Measurements from ENCODE around the gene CDC14A. TPM values are rescaled to one million over a fixed set of nuclear protein-coding genes. Genes with fewer than 3 reads are reported as not detected.

CDC14A gene
- total and polyA plus RNA-seq, 9 donors = 3.8 to 6.6 (median 4.6) TPM

DNA sequence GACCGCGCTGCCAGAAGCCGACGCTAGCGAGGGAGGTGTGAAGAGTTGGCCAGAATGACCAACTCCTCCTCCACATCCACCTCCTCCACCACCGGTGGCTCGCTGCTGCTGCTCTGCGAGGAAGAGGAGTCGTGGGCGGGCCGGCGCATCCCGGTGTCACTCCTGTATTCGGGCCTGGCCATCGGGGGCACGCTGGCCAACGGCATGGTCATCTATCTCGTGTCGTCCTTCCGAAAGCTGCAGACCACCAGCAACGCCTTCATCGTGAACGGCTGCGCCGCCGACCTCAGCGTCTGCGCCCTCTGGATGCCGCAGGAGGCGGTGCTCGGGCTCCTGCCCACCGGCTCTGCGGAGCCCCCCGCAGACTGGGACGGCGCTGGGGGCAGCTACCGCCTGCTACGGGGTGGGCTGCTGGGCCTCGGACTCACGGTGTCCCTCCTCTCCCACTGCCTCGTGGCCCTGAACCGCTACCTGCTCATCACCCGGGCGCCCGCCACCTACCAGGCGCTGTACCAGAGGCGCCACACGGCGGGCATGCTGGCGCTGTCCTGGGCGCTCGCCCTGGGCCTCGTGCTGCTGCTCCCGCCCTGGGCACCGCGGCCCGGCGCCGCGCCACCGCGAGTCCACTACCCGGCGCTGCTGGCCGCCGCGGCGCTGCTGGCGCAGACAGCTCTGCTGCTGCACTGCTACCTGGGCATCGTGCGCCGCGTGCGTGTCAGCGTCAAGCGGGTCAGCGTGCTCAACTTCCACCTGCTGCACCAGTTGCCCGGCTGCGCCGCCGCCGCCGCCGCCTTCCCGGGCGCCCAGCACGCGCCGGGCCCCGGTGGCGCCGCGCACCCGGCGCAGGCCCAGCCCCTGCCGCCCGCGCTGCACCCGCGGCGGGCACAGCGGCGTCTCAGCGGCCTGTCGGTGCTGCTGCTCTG is 186.9 kb downstream of the CDC14A start:
- no peaks in the 10 kb centered on the region for H3K36me3 ChIP-seq (ENCODE audit: control insufficient read depth, insufficient read depth, low read length)
- peaks cover 33% of the 10 kb centered on the region for H3K27me3 ChIP-seq (ENCODE audit: control insufficient read depth, insufficient read depth, low read length)

DNA sequence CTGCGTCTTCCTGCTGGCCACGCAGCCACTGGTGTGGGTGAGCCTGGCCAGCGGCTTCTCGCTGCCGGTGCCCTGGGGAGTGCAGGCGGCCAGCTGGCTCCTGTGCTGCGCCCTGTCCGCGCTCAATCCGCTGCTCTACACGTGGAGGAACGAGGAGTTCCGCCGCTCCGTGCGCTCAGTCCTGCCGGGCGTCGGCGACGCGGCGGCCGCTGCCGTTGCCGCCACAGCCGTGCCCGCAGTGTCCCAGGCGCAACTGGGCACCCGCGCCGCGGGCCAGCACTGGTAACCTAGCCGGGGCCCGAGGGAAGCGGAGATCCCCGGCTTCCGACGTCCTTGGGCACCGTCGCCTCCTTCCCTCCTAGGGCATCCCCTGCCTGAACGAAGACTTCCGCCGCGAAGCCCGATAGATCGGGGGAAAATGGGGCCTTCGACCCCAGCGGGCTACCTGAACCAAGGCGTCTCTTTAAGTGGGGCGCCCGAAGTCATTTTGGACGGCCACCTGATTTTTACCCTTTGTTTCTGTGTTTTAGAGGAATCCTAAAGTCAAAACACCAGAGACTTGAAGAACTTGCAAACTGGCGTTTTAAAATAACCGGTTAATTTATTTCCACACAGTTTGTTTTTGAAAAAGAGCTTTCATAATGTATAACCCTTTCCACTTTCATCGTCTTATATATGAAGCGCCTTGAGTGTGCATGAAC is 187.7 kb downstream of the CDC14A start:
- under 1% methylated on average over 49 of the region's 57 CpGs for WGBS (ENCODE audit: insufficient coverage)
- peak; percentile 37 for DNase-seq
- Histone ChIP-seq H3K27ac (ENCODE audit: low read length) (no peak overlapping the region), H3K9me3 (replicated peaks; ENCODE audit: control insufficient read depth, low read depth, low read length) (no peaks in the 10 kb centered on the region), H3K4me3 (ENCODE audit: low read length) (peak overlapping the region; percentile 36), H3K36me3 (ENCODE audit: control insufficient read depth, insufficient read depth, low read length) (no peaks in the 10 kb centered on the region), H3K27me3 (ENCODE audit: control insufficient read depth, insufficient read depth, low read length) (peaks cover 31% of the 10 kb centered on the region), H3K4me1 (ENCODE audit: control insufficient read depth, insufficient read depth, low read length) (peaks cover 15% of the 10 kb centered on the region)

More for the DNA sequence above, 186.9 kb downstream of the CDC14A start:
- peak; percentile 26 for DNase-seq
- Histone ChIP-seq H3K9me3 (replicated peaks; ENCODE audit: control insufficient read depth, low read depth, low read length) (no peaks in the 10 kb centered on the region), H3K4me1 (ENCODE audit: control insufficient read depth, insufficient read depth, low read length) (peaks cover 15% of the 10 kb centered on the region), H3K27ac (ENCODE audit: low read length) (no peak overlapping the region), H3K4me3 (ENCODE audit: low read length) (peak overlapping the region; percentile 37)
- under 1% methylated on average over 100 of the region's 105 CpGs for WGBS (ENCODE audit: insufficient coverage)

DNA sequence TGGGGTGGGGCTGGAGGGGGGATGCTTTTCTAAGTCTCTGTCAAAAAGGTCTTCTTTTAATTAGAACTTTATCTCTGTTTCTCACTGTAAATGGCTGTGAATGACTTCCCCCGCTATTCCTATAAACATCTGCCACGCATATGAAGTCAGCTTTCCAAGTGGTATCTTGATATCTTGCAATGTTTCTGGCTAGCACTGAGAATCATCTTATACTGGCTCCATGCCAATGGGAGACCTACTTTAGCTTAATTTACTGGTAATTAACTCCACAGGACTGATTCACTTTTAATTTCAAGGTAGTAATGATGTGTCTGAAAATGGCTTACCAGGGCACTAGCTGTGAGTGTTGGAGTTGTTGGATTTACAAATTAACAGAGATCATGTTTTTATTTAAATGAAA is 190.0 kb downstream of the CDC14A start:
- WGBS (ENCODE audit: insufficient coverage) = no CpG with 5 or more reads among the region's 2 CpGs
- Histone ChIP-seq H3K27ac (ENCODE audit: low read length) (no peak overlapping the region), H3K4me3 (ENCODE audit: low read length) (no peak overlapping the region), H3K9me3 (replicated peaks; ENCODE audit: control insufficient read depth, low read depth, low read length) (no peaks in the 10 kb centered on the region), H3K36me3 (ENCODE audit: control insufficient read depth, insufficient read depth, low read length) (no peaks in the 10 kb centered on the region), H3K4me1 (ENCODE audit: control insufficient read depth, insufficient read depth, low read length) (peaks cover 15% of the 10 kb centered on the region), H3K27me3 (ENCODE audit: control insufficient read depth, insufficient read depth, low read length) (peaks cover 29% of the 10 kb centered on the region)
- no peak for DNase-seq

- H3K4me1 ChIP-seq (ENCODE audit: control insufficient read depth, insufficient read depth, low read length) = peaks cover 9% of the 10 kb centered on the region
- DNase-seq = no peak
- H3K27me3 ChIP-seq (ENCODE audit: control insufficient read depth, insufficient read depth, low read length) = peaks cover 21% of the 10 kb centered on the region
- 83% methylated on average over 1 of the region's 2 CpGs for WGBS (ENCODE audit: insufficient coverage)
- no peak overlapping the region for H3K4me3 ChIP-seq (ENCODE audit: low read length)
- H3K9me3 ChIP-seq (replicated peaks; ENCODE audit: control insufficient read depth, low read depth, low read length) = no peaks in the 10 kb centered on the region
- H3K36me3 ChIP-seq (ENCODE audit: control insufficient read depth, insufficient read depth, low read length) = no peaks in the 10 kb centered on the region
- no peak overlapping the region for H3K27ac ChIP-seq (ENCODE audit: low read length)
Measured at GRCh38 chr1:100543640-100544039, 191.3 kb downstream of the CDC14A start.

DNA sequence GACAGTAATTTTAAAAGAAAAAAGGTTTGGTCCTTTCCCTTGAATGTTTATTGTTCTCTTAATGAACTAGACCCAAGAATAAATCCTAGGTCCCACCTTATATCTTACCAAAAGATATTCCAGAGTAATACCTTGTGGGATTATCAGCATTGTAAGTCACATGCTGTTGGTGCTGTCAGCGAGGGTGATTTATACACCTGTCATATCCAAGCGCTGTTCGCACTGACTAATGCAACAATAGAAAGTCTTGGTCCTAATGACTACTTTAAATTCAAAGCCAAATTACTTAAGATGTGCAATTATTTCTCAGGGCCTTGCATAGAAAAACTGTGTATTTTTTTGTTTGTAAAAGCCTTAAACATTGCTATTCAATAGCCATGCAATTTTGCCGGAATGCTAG is 192.5 kb downstream of the CDC14A start:
- Histone ChIP-seq H3K27me3 (ENCODE audit: control insufficient read depth, insufficient read depth, low read length) (peaks cover 13% of the 10 kb centered on the region), H3K4me1 (ENCODE audit: control insufficient read depth, insufficient read depth, low read length) (peaks cover 3% of the 10 kb centered on the region), H3K4me3 (ENCODE audit: low read length) (no peak overlapping the region), H3K36me3 (ENCODE audit: control insufficient read depth, insufficient read depth, low read length) (no peaks in the 10 kb centered on the region), H3K27ac (ENCODE audit: low read length) (no peak overlapping the region), H3K9me3 (replicated peaks; ENCODE audit: control insufficient read depth, low read depth, low read length) (no peaks in the 10 kb centered on the region)
- no CpG with 5 or more reads among the region's 4 CpGs for WGBS (ENCODE audit: insufficient coverage)
- DNase-seq = no peak

- Histone ChIP-seq H3K4me1 (ENCODE audit: control insufficient read depth, insufficient read depth, low read length) (no peaks in the 10 kb centered on the region), H3K27me3 (ENCODE audit: control insufficient read depth, insufficient read depth, low read length) (peaks cover 5% of the 10 kb centered on the region), H3K4me3 (ENCODE audit: low read length) (no peak overlapping the region), H3K9me3 (replicated peaks; ENCODE audit: control insufficient read depth, low read depth, low read length) (no peaks in the 10 kb centered on the region), H3K36me3 (ENCODE audit: control insufficient read depth, insufficient read depth, low read length) (no peaks in the 10 kb centered on the region), H3K27ac (ENCODE audit: low read length) (no peak overlapping the region)
- DNase-seq = no peak
- no CpG with 5 or more reads among the region's 1 CpG for WGBS (ENCODE audit: insufficient coverage)
Measured at GRCh38 chr1:100545855-100546254, 193.5 kb downstream of the CDC14A start.

DNA sequence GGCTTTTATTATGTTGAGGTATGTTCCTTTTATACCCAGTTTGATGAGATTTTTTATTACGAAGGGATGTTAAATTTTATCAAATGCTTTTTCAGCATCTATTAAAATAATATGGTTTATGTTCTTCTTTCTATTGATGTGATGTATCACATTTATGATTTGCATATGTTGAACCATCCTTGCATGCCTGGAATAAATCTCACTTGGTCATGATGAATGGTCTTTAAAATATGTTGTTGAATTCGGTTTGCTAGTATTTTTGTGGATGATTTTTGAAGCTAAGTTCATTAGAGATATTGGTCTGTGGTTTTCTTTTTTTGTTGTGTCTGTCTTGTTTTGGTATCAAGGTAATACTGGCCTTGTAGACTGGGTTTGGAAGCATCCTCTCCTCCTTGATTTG is 199.7 kb downstream of the CDC14A start:
- Histone ChIP-seq H3K4me3 (ENCODE audit: low read length) (no peak overlapping the region), H3K36me3 (ENCODE audit: control insufficient read depth, insufficient read depth, low read length) (no peaks in the 10 kb centered on the region), H3K27me3 (ENCODE audit: control insufficient read depth, insufficient read depth, low read length) (no peaks in the 10 kb centered on the region), H3K9me3 (replicated peaks; ENCODE audit: control insufficient read depth, low read depth, low read length) (peaks cover 8% of the 10 kb centered on the region), H3K4me1 (ENCODE audit: control insufficient read depth, insufficient read depth, low read length) (no peaks in the 10 kb centered on the region), H3K27ac (ENCODE audit: low read length) (no peak overlapping the region)
- 20% methylated on average over 1 of the region's 2 CpGs for WGBS (ENCODE audit: insufficient coverage)
- DNase-seq = no peak

DNA sequence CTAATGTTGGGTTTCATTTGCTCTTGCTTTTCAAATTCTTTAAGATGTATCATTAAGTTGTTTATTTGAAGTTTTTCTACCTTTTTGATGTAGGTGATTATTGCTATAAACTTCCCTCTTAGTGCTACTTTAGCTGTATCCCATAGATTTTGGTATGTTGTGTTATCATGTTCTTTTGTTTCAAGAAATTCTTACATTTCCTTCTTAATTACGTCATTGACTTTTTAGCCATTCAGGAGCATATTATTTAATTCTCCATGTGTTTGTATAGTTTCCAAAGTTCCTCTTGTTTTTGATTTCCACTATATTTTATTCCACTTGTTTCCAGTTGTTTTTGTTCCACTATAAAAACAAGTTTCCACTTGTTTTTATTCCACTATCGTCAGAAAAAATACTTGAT is 200.6 kb downstream of the CDC14A start:
- no peak for DNase-seq
- Histone ChIP-seq H3K9me3 (replicated peaks; ENCODE audit: control insufficient read depth, low read depth, low read length) (peaks cover 8% of the 10 kb centered on the region), H3K36me3 (ENCODE audit: control insufficient read depth, insufficient read depth, low read length) (no peaks in the 10 kb centered on the region), H3K4me3 (ENCODE audit: low read length) (no peak overlapping the region), H3K27ac (ENCODE audit: low read length) (no peak overlapping the region), H3K4me1 (ENCODE audit: control insufficient read depth, insufficient read depth, low read length) (no peaks in the 10 kb centered on the region), H3K27me3 (ENCODE audit: control insufficient read depth, insufficient read depth, low read length) (no peaks in the 10 kb centered on the region)
- no CpG with 5 or more reads among the region's 2 CpGs for WGBS (ENCODE audit: insufficient coverage)

DNA sequence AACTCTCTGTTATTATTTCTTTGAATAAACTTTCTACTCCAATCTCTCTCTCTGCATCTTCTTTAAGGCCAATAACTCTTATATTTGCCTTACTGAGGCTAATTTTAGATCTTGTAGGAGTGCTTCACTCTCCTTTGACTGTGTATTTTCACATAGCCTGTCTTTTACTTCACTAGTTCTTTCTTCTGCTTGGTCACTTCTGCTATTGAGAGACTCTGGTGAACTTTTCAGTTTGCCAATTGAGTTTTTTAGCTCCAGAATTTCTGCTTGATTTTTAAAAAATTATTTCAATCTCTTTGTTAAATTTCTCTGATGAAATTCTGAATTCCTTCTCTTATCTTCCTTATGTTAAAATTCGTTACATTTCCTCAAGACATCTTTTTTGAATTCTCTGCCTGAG is 203.9 kb downstream of the CDC14A start:
- Histone ChIP-seq H3K36me3 (ENCODE audit: control insufficient read depth, insufficient read depth, low read length) (no peaks in the 10 kb centered on the region), H3K9me3 (replicated peaks; ENCODE audit: control insufficient read depth, low read depth, low read length) (peaks cover 8% of the 10 kb centered on the region), H3K4me3 (ENCODE audit: low read length) (no peak overlapping the region), H3K4me1 (ENCODE audit: control insufficient read depth, insufficient read depth, low read length) (no peaks in the 10 kb centered on the region), H3K27ac (ENCODE audit: low read length) (no peak overlapping the region), H3K27me3 (ENCODE audit: control insufficient read depth, insufficient read depth, low read length) (no peaks in the 10 kb centered on the region)
- WGBS (ENCODE audit: insufficient coverage) = no CpG with 5 or more reads among the region's 1 CpG
- DNase-seq = no peak

DNA sequence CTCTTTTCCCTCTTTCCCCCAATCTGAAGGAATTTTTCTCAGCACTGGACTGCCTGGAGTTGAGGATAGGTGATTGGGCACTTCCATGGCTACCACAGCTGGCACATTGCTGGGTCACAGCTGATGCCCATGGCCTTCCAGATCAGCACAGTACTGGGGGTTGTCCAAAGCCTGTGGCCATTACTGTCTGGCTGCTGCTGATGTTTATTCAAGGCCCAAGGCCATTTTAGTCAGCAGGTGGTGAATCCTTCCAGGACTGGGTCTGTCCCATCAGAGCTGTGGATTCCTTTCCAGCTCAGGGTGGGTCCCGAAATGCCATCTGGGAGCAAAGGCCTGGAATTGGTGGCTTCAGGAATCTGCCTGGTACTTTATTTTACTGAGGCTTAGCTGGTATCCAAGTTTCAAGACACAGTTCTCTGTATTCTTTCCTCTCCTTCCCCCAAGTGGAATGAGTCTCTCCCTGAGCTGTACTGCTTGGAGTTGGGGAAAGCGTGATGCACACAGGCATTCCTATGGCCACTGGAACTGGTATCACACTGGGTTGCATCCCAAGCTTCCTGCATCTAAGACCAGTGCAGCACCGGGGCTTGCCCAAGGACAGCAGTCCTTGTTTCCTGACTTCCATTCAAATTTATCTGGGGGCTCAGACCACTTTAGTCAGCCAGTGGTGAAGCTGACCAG is 204.8 kb downstream of the CDC14A start:
- Histone ChIP-seq H3K4me3 (ENCODE audit: low read length) (no peak overlapping the region), H3K4me1 (ENCODE audit: control insufficient read depth, insufficient read depth, low read length) (no peaks in the 10 kb centered on the region), H3K27me3 (ENCODE audit: control insufficient read depth, insufficient read depth, low read length) (no peaks in the 10 kb centered on the region), H3K36me3 (ENCODE audit: control insufficient read depth, insufficient read depth, low read length) (no peaks in the 10 kb centered on the region), H3K9me3 (replicated peaks; ENCODE audit: control insufficient read depth, low read depth, low read length) (peaks cover 8% of the 10 kb centered on the region), H3K27ac (ENCODE audit: low read length) (no peak overlapping the region)
- no peak for DNase-seq
- 80% methylated on average over 2 of the region's 3 CpGs for WGBS (ENCODE audit: insufficient coverage)

Measured in muscle of leg (tissue), 11 donors.